ENCODE data around the gene SPDEF.

Gene SPDEF

DNA sequence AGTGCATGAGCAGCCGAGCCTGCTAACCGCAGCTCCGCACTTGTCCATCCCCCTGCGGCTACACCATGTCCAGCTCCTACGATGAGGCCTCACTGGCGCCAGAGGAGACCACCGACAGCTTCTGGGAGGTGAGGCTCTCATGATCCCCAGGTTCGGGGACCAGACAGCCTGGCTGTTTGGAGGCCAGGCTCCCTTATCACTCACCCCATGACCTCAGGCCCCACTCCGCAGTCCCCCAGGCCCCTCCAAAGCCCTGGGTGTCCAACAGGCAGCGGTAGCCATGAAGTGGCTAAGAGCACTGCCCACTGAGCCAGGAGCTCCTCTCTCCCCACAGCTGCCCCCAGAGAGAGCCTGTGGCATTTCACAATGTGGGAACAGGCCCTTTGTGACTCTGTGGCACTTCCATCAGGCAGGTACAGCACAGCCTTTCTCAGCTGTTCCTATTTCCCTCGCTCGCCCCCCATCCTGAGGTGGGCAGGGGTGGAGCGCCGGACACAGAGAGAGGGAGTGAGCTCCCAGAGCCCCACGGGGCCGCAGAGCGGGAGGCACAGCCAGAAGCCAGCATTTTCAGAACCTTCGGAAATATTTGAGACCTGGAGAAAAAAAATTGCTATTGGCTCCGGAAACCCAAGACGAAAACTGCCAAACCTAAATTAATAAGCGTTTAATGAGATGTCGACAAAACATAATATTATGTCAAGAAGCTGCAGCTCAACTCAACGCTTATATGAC lies 29.7 kb downstream of the SPDEF start:
- DNase-seq = no peak

DNA sequence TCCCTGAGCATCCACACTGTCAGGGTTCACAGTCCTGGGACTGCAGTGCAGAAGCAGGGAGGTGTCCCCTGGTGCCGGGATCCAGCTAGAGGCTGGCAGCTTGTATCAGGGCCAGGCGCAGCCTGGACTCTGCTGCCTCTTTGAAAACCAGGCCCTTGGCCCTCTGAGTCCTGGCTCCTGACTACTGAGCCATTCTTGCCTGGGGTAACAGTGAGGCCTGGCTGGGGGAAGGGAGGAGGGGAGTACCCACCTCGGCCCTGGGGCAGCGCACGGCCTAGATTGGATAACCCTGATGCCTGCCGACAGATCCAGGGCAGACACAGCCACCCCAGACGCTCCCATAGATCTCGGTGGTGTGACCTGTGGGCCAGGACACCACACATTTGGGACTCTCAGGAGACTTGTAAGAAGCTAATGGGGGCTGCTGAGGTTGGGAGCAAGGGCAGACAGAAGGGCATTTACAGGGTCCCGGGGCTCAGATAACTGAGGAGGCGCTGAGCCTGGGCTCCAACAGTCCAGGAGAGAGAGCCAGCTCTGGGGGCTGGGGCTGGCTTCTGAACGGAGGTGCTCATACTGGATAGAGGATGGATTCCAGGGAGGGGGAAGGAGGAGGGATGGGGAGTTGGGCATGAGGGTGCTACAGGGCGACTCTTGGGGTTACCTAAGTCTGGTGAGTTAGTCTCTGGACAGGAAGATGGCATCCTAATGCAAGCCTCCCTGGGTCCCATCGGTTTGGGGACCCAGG lies 30.5 kb downstream of the SPDEF start:
- DNase-seq = no peak

DNA sequence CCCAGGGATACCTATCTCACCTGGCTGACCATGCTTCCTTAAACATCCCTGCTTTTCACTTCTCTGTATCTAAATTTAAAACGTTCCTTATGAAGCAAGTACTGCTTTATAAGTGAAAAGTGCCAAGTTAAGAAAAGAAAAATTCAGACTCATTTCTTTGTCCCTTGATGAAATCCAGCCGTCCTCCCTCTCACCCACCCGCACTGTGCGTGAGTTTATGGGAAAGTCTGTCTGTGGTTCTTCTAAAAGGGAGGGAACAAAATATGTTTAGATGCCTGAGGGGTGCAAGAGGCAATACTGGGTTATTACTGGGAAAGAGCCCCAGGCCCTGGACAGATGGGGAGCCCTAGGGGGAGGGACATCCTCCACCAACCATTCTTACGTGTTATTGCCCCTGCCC lies 31.2 kb downstream of the SPDEF start:
- no peak for DNase-seq

DNA sequence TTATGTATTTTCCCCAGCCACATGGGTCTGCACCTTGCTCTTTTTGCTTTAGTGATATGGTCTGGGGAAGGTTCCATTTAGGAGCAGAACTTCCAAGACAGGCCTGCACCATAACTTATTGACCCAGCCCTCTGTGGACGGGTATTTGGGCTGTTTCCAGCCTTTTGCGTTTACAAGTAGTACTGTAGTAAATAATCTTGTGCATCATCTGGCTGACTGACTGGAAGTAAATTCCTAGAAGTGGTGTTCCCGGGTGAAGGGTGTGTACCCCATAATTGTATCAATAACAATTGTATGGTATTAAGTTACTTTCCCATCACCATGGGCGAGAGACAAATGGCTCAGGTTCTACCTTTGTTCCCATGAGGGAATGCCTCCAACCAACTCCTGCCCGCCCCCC lies 31.6 kb downstream of the SPDEF start:
- DNase-seq = no peak

DNA sequence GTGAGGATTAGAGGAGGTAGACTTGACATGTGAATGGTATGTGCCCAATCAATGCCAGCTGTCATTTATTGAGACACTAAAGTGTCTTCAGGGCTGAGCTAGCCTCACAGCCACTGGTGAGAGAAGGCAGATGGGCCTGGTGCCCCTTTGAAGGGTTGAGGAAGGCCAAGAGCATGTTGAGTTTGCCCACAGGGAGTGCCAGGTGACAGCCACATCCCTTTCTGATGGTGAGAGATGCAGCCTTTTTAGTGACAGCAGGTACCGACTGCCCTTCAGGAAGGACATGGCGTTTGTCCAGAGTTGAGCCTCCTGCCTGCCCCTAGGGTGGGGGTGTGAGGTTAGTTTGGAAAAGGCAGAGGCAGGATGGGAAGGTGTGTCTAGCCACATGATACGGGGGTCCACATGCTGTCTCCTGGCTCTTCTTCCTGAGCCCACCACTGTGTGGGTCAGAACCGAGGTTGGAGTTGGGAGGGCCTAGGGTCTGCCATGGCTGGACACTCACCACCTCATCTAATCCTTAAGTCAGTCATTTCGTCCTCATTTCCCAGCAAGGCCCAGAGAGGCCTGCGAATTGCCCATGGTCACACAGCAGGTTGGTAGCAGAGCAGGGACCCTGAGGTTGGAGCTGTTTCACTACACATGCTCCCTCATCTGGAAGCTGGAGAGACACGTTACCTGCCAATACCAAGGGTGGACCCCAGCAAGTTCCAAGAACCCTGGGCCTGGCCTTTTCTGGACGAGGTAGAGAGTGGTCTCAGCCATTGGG lies 32.5 kb downstream of the SPDEF start:
- DNase-seq = no peak

DNA sequence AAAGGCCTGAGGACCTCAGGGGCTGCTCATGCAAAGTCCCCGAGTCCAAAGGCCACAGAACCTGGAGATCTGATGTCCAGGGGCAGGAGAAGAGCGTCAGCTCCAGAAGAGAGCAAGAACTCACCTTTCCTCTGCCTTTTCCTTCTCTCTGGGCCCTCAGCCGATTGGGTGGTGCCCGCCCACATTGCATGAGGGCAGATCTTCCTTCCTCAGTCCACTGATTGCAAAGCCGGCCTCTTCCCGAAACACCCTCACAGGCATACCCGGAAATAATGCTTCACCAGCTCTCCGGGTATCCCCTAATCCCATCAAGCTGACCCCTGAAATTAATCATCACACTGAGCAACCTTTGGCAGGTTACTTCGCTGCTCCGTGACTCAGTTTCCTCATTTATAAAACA lies 33.4 kb downstream of the SPDEF start:
- DNase-seq = no peak

DNA sequence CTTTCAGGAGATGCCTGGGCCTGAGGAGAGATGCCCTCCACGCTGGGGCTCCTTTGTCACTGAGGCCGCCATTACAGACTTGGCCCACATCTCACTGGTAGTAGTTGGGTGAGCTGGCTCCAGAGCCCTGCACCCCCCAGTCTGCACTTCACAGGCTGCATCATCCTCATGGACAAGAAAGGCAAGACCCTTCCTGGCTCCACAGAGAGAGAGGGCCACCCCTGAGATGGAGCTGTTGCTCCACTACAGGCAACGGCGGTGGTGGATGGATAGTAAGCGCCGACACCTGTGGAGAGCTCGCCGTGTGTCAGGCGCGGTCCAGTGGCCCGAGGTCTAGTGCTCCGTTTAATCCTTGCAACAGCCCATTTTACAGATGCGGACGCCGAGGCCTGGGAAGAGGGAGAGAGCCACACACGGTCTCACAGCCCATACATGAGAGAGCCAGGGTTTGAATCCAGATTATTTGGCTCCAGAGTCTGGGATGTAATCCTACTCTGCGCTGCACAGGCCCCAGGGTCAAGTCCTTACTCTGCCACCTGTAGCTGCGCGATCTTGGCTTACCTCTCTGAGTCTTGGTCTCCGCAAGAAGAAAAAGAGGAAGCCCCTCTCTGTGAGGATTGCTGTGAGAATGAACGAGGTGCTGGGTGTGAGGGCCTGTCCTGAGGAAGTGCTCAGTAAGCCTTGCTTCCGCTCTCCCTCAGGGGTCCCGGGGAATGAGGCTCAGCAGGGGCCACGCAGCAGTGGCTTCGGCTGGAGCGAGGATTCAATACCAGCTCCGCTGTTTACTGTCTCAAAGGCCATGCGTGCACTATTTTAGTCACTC lies 34.5 kb downstream of the SPDEF start:
- DNase-seq = no peak

DNA sequence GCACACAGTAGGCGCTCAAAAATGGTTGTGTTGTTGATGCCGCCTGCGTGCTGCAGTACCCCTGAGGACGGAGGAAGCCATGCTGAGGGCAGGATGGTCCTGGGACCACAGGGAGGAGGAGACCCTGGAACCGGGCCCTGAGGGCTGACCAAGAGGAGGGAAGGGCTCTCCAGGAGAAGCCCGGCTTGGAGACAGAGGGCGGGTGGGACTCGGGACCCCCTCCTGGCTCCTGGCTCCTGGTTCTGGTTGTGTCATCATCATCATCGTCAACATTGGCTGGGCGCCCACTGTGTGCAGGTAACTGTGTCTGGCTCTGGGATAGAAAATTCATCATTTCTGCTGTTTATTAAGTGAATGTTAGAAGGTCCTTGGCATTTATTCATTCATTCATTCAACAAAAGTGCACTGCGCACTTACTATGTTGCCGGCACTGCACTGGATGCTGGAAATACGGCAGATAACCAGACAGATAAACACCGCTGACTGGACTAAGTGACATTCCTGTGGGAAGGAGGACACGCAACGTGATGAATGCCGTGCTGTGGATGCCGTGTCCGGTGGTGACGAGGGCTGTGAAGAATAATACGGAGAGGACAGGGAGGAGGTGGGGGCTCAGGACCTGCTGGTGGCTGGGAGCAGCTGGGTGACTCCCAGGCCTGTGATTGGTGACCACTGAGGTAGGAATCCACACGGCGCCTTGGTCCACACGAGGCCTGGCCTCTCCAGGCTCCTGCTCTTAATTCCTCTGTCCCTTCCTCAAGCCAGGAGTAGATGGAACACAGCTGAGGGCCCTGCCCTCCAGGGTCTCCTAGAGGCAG lies 35.3 kb downstream of the SPDEF start:
- DNase-seq = no peak

DNA sequence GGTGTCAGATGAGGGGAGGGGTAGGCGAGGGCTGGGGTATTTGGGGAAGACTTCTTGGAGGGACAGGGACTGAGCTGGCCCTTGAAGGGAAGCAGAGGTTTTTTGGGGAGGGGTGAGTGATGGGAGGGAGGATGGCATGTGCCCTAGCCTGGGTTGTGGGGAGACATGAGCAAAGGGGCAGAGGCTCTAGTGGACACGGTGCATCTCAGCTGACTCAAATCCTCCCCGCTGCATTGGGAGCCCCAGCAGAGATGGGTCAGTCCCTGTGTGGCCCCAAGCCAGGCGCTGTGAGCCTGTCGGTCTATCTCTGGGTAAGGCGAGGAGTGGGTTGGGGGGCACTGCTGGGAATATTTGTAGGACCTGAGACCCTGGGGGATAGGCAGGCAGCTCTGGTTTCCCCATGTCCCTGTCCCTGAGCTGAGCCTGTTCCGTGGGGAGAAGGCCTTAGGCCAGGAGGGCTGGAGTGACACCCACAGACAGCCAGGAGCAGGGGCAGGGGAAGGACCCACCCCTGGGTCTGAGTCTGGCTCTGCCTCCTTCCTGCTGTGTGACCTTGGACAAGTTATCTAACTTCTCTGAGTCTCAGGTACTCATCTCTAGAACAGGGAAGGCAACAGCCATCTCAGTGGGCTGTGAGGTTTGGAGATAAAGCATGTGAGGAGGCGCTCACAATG lies 36.0 kb downstream of the SPDEF start:
- no peak for DNase-seq

DNA sequence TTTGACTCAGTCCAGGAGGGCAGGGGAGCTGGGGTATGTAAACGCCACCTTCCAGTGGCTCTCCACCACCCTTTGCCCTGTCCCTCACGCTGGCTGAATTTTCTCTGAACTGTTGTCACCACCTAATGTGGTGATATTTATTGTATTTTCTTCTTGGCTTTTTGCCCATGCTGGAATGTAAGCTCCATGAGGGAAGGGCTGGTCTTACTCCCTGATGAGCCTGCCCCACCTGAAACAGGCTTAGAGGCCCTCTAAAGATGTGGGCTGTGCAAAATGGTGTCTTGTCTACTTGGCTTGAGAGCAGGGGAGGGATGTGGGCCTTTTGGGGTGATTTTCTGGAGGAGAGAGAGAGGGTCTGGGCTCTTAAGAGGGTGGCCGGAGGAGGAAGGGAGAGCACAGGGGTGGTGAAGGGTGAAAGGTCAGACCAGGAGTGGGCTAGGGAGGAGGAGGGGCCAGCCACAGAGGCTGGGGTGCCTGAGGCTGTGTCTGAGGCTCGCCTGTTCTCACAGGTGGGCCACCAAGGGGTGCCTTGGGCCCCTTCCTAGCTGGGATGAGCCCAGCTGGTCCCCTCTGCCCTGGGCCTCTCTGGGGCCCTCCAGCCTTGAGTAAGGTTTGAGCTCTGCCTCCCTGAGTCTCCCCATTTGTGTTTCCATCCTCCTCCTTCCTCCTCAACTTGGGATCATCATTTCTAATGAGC lies 37.3 kb downstream of the SPDEF start:
- no peak for DNase-seq

DNA sequence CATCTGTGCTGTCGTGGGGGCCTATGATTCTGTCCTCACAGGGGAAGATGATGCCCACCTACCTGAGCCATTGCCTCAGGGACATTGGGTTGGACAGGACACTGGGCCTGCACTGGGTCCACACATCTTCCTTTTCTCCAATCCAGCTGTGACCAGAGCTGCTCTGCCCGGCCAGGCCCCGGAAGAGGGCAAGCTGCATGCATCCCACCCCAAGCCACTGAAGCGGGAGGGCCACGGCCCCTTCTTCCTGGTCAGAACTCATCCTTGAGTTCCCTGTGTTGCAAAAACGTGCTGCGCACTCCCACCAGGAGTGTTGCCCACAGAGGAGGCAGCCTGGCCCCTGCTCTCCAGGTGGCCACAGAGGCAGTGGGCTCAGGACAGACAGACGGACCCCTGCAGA lies 38.2 kb downstream of the SPDEF start:
- no peak for DNase-seq

DNA sequence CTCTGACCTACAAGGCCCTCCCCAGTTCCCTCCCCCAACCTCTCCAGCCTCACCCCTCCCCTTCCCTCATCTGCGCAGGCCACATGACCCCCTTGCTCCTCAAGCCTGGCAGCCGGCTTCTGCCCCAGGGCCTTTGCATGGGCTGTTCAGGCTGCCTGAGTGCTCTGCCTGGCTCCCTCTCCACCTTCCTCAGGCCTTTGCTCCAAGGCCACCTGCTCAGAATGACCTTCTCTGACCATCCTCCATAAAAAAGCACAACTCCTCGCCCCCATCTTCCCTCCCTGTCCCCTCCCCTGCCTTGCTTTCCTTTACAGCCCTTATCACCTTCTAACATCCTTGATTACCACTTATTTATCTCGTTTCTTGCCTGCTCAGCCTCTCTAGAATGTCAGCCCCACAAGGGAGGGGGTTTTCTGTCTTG lies 38.7 kb downstream of the SPDEF start:
- no peak for DNase-seq

DNA sequence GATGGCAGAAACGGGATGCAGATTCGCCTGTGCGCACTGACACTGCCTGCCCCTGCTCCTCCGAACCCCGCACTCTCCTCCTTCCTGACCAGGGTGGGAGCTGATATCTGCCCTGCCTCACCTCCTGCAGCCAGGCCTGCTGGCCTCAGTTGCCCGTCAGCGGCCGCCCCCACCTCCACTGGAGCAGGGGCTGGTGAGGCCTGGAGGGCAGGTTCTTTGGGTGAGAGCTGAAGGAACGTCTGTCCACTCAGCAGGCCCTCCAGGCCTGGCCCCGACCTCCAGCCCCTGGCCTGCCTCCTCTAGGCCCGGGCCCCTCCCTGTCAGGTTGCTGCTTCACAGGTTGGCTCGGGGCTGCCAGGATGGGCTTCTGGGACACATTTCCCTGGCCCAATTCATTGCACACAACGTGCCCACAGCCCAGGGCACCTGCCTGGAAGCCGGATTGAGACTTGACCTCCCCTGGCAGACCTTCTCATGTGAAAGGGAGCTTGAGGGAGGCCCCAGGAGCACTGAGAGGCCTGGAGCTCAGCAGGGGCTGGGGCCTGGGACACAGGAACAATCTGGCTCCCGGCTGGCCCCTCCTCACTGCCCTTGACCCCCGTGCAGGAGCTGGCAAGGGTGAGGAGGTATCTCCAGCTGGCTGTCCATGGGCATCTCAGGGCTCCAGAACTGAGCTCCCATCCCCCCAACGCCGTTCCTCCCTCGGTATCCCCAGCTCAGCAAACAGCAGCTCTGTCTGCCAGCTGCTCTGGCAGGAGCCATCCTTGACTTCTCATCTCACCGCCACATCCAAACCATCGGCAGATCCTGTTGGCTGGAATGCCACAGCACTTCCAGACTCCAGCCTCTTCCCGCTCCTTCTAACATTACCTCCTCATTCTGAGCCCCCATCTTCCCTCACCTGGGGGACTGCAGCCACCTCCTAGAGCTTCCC lies 39.5 kb downstream of the SPDEF start:
- DNase-seq = no peak

DNA sequence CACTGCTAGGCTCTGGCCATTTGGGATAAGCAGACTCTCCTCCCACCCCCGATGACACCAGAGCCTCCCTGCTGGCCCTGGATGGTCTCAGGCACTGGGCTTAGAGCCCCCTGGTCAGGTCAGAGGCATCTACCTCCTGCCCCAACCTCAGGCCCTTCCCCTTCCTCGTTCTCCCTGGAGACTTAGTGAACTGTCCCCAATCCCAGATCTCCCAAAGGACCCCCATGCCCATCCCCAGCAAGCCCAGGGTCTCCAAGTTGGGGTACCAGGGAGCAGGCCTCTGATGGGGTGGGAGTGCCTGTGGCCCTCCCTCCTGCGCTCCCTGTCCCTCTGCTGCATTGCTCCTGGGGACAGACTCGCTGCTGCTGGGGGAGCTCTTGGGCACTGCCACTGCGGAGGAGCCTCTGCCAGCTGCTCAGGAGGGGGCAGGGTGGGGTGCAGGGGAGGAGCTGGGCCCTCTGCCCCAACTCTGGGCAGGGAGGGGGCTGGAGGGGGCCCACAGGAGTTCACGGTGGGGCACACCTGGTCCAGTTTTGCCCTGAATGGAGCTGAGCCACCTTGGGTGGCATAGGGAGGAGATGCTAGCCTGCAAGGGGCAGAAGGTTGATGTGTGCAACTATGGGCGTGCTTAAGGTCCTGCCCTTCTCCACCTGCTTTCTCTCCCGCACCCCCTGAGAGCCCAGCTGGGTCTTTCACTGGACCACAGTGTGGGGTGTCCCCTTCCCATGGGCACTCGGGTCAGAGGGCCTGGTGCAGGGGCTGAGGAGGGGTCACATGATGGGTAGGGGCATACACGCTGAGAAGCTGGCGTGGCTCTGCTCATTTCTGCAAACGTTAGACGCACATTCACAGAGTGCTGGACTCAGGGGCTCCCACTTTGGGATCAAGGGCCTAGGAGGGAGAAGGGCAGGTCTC lies 40.4 kb downstream of the SPDEF start:
- DNase-seq = no peak

DNA sequence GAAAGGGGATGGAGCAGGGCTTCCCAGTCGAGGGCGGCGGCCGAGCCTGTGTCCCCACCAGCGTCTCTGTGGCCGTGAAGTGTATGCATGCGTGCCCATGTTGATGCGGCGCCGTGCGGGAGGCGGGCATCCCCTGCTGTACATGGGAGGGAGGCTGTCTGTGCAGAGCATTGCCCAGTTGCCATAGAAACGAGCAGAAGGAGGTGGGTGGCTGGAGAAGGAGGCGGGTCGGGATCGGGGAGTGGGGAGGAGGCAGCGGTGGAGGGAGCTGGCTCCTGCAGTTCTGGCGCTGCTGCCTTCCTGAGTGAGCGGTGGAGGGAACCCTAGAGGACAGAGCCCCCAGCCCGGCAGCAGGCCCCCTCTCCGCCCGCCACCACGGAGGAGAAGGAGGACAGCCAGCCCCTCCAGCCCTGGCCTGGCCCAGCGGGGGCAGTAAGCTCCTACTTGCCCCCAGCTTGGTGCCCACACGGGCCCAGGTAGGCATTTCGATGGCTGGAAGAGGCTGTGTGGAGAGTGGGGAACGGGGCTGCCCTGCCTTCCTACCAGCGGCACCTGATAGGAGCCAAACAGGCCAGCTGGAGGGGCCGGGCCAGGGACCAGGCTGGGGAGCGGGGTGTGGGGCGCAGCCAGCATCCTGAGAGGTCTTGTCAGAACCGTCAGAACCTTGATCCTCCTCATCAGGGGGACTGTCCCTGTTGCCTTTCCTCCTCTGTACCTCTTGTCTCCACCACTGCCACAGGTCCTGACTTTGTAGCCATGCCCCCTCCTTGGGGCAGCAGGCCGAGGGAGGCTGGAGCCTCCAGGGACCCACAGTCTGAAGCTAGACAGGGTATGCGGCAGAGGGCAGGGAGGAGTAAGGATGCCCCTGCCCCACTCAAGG lies 41.3 kb downstream of the SPDEF start:
- DNase-seq = no peak

DNA sequence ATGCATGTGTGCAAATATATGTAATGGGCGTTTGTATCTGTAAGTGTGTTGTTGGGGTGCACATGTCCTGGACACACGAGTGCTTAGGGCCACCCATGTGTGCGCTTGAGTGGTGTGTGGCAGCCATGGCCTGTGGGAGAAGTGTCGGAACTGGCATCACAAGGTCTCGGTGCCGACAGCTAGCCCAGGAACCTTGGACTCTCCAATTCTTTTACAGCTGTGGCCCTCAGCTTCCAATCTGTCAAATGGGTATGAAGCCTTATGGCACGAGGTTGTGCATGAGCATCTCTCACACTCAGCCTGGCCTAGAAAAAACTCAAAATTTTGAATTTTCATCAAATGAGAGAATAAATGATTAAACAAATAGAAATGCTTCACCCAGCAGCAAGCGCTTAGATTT lies 42.0 kb downstream of the SPDEF start:
- no peak for DNase-seq

DNA sequence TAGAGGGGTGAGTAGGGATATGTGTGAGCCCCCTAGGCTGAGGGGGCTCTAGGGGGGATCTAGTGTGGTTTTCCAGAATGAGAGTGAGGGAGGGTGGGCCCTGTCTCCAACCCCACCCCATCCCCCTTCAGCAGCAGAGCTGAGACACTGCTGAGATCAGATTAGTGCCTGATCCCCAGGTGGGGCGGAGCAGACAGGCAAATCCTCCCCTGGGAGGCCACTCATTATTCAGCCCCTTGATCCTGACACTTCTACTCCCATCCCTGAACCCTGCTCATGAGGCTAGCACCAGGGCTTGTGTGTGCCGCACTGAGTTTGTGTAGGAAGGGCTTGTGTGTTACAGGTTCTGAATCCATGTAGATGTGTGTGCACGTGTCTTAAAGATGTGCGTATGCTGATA lies 42.5 kb downstream of the SPDEF start:
- DNase-seq = no peak

DNA sequence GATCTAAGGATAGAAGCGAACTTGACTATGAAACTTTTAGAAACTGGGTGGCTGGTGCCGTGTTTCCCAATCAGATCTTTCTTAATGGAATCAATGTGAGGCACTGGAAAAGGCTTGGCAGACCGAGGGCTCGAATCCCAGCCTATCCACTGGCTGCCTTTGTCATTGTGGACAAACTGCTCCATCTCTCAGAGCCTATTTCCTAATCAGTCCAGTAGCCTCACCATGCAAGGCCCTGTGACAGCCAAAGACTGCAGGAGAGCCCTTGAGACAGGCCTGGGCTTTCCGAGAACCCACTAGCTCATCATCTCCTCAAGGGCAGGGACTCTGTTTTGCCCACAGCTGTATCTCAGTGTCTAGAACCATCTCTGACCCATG lies 43.4 kb downstream of the SPDEF start:
- DNase-seq = no peak
